OCI-LY1 (cell line): Measurements from ENCODE around the gene FAM131C.
"Not testable (repeated sequence)": the region's sequence is repeated elsewhere in the genome, so short reads cannot be mapped to it uniquely, and the experiment has no call there.

Experiments
- H2AFZ ChIP-seq: fragments of 200-600 bp; sonication (generic), shearing (Covaris generic); 2 replicates; pipeline ENCODE4 v1.6.0; 2014; ENCODE audit warnings: antibody characterized with exemption, mild to moderate bottlenecking, low read length
- H3F3A ChIP-seq: fragments of 200-600 bp; sonication (generic), shearing (Covaris generic); 2 replicates; pipeline ENCODE4 v1.6.0; 2014; ENCODE audit warnings: mild to moderate bottlenecking, antibody characterized with exemption, low read length, moderate library complexity; ENCODE audit not compliant: insufficient read depth
- H3K27ac ChIP-seq: fragments of 200-600 bp; sonication (generic); 2 replicates; pipeline ENCODE4 v1.5.1; 2014; ENCODE audit warnings: low read length, mixed run types, mild to moderate bottlenecking, low read depth; ENCODE audit not compliant: poor library complexity, severe bottlenecking
- H3K27me3 ChIP-seq: fragments of 200-600 bp; sonication (generic); 2 replicates; pipeline ENCODE4 v1.6.0; 2014; ENCODE audit warnings: antibody characterized with exemption, mild to moderate bottlenecking, low read length, moderate library complexity; ENCODE audit not compliant: insufficient read depth
- H3K36me3 ChIP-seq: fragments of 200-600 bp; sonication (generic); 2 replicates; pipeline ENCODE4 v1.6.1; 2014; ENCODE audit warnings: mild to moderate bottlenecking, antibody characterized with exemption, low read length, moderate library complexity, mixed read lengths; ENCODE audit not compliant: insufficient read depth
- H3K4me1 ChIP-seq: fragments of 200-600 bp; sonication (generic); 2 replicates; pipeline ENCODE4 v1.5.1; 2014; ENCODE audit warnings: mild to moderate bottlenecking, low read length, moderate library complexity; ENCODE audit not compliant: insufficient read depth, severe bottlenecking
- H3K4me2 ChIP-seq: fragments of 200-600 bp; sonication (generic), shearing (Covaris generic); 2 replicates; pipeline ENCODE4 v1.6.1; 2014; ENCODE audit warnings: low read length
- H3K4me3 ChIP-seq: fragments of 200-600 bp; sonication (generic); 2 replicates; pipeline ENCODE4 v1.5.1; 2014; ENCODE audit warnings: low read length, low read depth, mild to moderate bottlenecking, mixed read lengths; ENCODE audit not compliant: poor library complexity, severe bottlenecking
- H3K79me2 ChIP-seq: fragments of 200-600 bp; shearing (Covaris generic); 2 replicates; pipeline ENCODE4 v1.6.1; 2016; ENCODE audit warnings: mixed run types, low read length, mixed read lengths; ENCODE audit not compliant: insufficient read depth
- H3K9ac ChIP-seq: fragments of 200-600 bp; sonication (generic), shearing (Covaris generic); 2 replicates; pipeline ENCODE4 v1.6.1; 2014; ENCODE audit warnings: mild to moderate bottlenecking, low read length, mixed read lengths
- H3K9me2 ChIP-seq: fragments of 200-600 bp; sonication (generic), shearing (Covaris generic); 2 replicates; pipeline ENCODE4 v1.6.1; 2014; ENCODE audit warnings: low read depth, mild to moderate bottlenecking, low read length, mixed read lengths
- H3K9me3 ChIP-seq: fragments of 200-600 bp; shearing (Covaris generic); 2 replicates; pipeline ENCODE4 v1.6.1; 2014; ENCODE audit warnings: low read length, mixed read lengths
- H4K20me1 ChIP-seq: fragments of 200-600 bp; sonication (generic), shearing (Covaris generic); 2 replicates; pipeline ENCODE4 v1.6.0; 2016; ENCODE audit warnings: mild to moderate bottlenecking, low read length; ENCODE audit not compliant: insufficient read depth
- EZH2 ChIP-seq: fragments of 200-600 bp; sonication (generic), shearing (Covaris generic); IDR thresholded peaks from 2 replicates; pipeline ENCODE4 v1.8.0; 2017; ENCODE audit warnings: borderline replicate concordance, mixed run types, mild to moderate bottlenecking, antibody characterized with exemption, low read length, moderate library complexity, mixed read lengths
- TF ChIP-seq, protein P1 (sequence below): fragments of 200-600 bp; sonication (generic), shearing (Covaris generic); IDR thresholded peaks from 2 replicates; pipeline ENCODE4 v1.5.1; 2017; ENCODE audit warnings: mild to moderate bottlenecking, antibody characterized with exemption, low read length, moderate library complexity, mixed read lengths

Gene FAM131C

GRCh38 chr1:16061266-16061665 lies 12.2 kb downstream of the FAM131C start:
- no peaks in the 10 kb centered on the region for H3F3A ChIP-seq
- no peak overlapping the region for H3K4me3 ChIP-seq
- H3K27me3 ChIP-seq = no peaks in the 10 kb centered on the region
- no peaks in the 10 kb centered on the region for H3K9me2 ChIP-seq
- H3K79me2 ChIP-seq = no peaks in the 10 kb centered on the region
- H3K36me3 ChIP-seq = no peaks in the 10 kb centered on the region
- TF ChIP-seq, protein P1, sequence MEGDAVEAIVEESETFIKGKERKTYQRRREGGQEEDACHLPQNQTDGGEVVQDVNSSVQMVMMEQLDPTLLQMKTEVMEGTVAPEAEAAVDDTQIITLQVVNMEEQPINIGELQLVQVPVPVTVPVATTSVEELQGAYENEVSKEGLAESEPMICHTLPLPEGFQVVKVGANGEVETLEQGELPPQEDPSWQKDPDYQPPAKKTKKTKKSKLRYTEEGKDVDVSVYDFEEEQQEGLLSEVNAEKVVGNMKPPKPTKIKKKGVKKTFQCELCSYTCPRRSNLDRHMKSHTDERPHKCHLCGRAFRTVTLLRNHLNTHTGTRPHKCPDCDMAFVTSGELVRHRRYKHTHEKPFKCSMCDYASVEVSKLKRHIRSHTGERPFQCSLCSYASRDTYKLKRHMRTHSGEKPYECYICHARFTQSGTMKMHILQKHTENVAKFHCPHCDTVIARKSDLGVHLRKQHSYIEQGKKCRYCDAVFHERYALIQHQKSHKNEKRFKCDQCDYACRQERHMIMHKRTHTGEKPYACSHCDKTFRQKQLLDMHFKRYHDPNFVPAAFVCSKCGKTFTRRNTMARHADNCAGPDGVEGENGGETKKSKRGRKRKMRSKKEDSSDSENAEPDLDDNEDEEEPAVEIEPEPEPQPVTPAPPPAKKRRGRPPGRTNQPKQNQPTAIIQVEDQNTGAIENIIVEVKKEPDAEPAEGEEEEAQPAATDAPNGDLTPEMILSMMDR = no peak
- TF ChIP-seq EZH2 = no peak
- no peak overlapping the region for H3K9ac ChIP-seq
- no peak overlapping the region for H3K4me2 ChIP-seq
- no peaks in the 10 kb centered on the region for H3K9me3 ChIP-seq
- no peak overlapping the region for H2AFZ ChIP-seq
- no peaks in the 10 kb centered on the region for H4K20me1 ChIP-seq
- no peak overlapping the region for H3K27ac ChIP-seq
- H3K4me1 ChIP-seq = no peaks in the 10 kb centered on the region

DNA sequence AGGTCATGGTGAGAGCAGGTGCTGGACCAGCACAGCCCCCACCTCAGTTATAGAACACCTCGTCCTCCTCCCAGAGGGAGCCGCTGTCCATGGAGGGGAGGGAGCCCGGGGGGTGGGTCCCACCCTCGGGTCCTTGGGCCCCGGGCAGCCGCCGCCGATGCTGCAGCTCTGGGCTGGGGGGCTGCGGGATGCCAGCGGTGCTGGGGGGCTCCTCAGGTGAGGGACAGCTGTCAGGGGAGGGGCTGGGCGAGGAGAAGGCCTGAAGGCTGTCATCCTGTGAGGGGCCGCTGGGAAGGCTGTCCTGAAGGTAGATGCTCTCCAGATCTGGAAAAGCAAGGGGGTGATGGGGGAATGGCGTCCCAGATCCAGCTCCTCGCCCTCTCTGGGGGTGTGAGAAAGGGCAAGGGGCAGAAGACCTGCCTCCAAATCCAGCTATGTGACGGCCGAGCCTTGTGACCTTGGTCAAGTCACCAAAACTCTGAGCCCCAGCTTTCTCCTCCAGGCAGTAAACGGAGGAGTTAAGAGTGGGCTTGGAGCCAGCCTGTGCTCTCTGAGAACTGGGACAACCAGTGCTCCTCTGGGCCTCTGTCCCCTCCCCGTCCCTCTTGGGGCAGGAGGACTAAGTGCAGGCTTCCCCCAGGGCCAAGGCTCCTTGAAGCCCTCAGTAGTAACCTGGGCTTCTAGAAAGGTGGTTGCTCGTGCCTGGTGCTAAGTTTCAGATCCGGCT lies 14.9 kb downstream of the FAM131C start:
- H3K9ac ChIP-seq, H3K27ac ChIP-seq, H3K4me3 ChIP-seq, H3K36me3 ChIP-seq, H3K79me2 ChIP-seq, H3K27me3 ChIP-seq, H2AFZ ChIP-seq, H3F3A ChIP-seq, H3K4me1 ChIP-seq, H4K20me1 ChIP-seq, H3K9me2 ChIP-seq, H3K4me2 ChIP-seq, H3K9me3 ChIP-seq: not testable (repeated sequence)

- H2AFZ ChIP-seq, H3K36me3 ChIP-seq, H3K4me2 ChIP-seq, H3K9ac ChIP-seq, H3K4me3 ChIP-seq, H3K4me1 ChIP-seq, H3K9me3 ChIP-seq, H3F3A ChIP-seq, H3K27me3 ChIP-seq, H3K79me2 ChIP-seq, H4K20me1 ChIP-seq, H3K27ac ChIP-seq, H3K9me2 ChIP-seq: not testable (repeated sequence)
Measured at GRCh38 chr1:16057314-16057915, 16.0 kb downstream of the FAM131C start.

DNA sequence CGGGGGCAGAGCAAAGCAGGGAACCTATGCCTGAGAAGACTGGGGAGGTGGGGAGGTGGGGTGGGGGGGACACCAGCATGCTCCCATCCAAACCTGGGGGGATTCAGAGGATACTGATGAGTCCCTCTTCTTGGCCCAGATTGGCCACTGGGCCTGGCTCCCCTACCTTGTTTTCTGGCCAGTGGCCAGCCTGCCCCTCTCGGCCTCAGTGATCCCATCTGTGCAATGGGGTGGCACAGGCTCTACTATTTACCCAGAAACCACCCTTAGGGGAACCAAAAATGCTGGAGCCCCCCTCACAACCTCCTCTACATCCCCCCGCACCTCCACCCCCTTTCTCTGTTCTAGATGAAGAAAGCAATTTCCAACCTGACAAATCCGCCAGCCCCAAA lies 16.9 kb downstream of the FAM131C start:
- not testable (repeated sequence) for H3K79me2 ChIP-seq

More for the DNA sequence above, 16.9 kb downstream of the FAM131C start:
- H3K4me2 ChIP-seq, H3K27me3 ChIP-seq, H2AFZ ChIP-seq, H4K20me1 ChIP-seq, H3F3A ChIP-seq, H3K4me1 ChIP-seq, H3K27ac ChIP-seq, H3K9ac ChIP-seq, H3K36me3 ChIP-seq, H3K9me2 ChIP-seq, H3K9me3 ChIP-seq, H3K4me3 ChIP-seq: not testable (repeated sequence)
